H1 (cell line): ENCODE results near the gene ACVR1. TPM values are rescaled to one million over a fixed set of nuclear protein-coding genes. Genes with fewer than 3 reads are reported as not detected.

Source experiments
- EGR1 ChIP-seq: IDR thresholded peaks from 2 replicates; pipeline ENCODE4 v1.6.1; 2011; ENCODE audit warnings: low read depth, low read length, borderline replicate concordance
- SRF ChIP-seq: IDR thresholded peaks from 2 replicates; pipeline ENCODE4 v1.6.1; 2011; ENCODE audit warnings: mild to moderate bottlenecking, low read depth, low read length, moderate library complexity
- polyA plus RNA-seq, 7 experiments: library from polyadenylated mRNA; depleted of rRNA in 3 of 7; stranded (reverse) in 5 of 7; unstranded in 2 of 7; fragments of >200 nt in 5 of 7; fragments of 200-250 nt in 2 of 7; gene quantifications; 1 replicate in 5 of 7; 2 replicates in 1 of 7; 4 replicates in 1 of 7; pipeline versions ENCODE4 v1.2.1 to v1.2.3, GENCODE V29; 2011 to 2013; ENCODE audit warnings: missing spikeins in 2 of 7, mixed read lengths in 2 of 7
- total RNA-seq: library from RNA; stranded (reverse); fragmentation: NEBNext Ultra II Directional; extraction: Animal tissue kit (Norgen Biotek cat#: 25700); gene quantifications from 2 replicates; pipeline ENCODE4 v1.2.1, GENCODE V29; 2021

Gene ACVR1
- total and polyA plus RNA-seq, 2 of the 8 experiments (the other 6 are each of a cell fraction or from before 2014, with no cell fraction given), result 8.5 to 17.7 TPM

DNA sequence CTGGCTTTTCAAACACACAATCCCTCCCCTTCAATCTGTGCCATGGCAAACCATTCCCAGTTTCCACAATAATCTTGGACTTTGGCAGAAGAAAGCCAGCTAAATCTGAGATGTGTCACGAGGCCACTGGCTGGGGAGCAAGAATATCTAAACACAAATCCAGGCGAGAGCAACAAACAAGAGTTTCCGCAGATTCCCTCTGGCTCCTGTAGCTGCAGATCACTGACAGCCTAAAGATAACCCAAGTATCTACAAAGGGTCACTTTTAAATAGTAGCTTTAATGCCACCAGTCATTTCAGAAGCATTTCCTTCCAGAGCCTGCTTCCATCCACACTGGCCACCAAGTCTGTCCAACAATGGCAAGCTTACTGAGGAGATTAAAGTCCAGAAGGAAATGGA, 86.9 kb downstream of the ACVR1 start (continued):
- TF ChIP-seq EGR1, result no peak
- TF ChIP-seq SRF, result no peak
